NCI-H345 (cell line): ENCODE data around the gene SCFD2.

Experiments used
- DNase-seq: peaks from one replicate; lab custom pipeline; 2025; lab: John Stamatoyannopoulos, UW

Gene SCFD2

GRCh38 chr4:52987392-52988056, 378.3 kb downstream of the SCFD2 start:
- no peak for DNase-seq

- DNase-seq = no peak
Observed at GRCh38 chr4:52984462-52984881, 381.4 kb downstream of the SCFD2 start.

- peak; percentile 65 for DNase-seq
Observed at GRCh38 chr4:52983563-52984303, 382.1 kb downstream of the SCFD2 start.

GRCh38 chr4:52982946-52983340, 382.9 kb downstream of the SCFD2 start:
- peak; percentile 22 for DNase-seq

GRCh38 chr4:52982255-52982945, 383.5 kb downstream of the SCFD2 start:
- peak; percentile 62 for DNase-seq

GRCh38 chr4:52979821-52980590, 385.9 kb downstream of the SCFD2 start:
- DNase-seq = no peak

- DNase-seq = no peak
Observed at GRCh38 chr4:52979020-52979419, 386.8 kb downstream of the SCFD2 start.

- no peak for DNase-seq
Observed at GRCh38 chr4:52977252-52977651, 388.6 kb downstream of the SCFD2 start.

- no peak for DNase-seq
Observed at GRCh38 chr4:52976523-52977230, 389.2 kb downstream of the SCFD2 start.

GRCh38 chr4:52968691-52969090, 397.2 kb downstream of the SCFD2 start:
- DNase-seq = no peak

GRCh38 chr4:52968241-52968640, 397.6 kb downstream of the SCFD2 start:
- DNase-seq = no peak

- DNase-seq = no peak
Observed at GRCh38 chr4:52966781-52967180, 399.1 kb downstream of the SCFD2 start.

- DNase-seq = no peak
Observed at GRCh38 chr4:52966172-52966571, 399.7 kb downstream of the SCFD2 start.

GRCh38 chr4:52964561-52965101, 401.2 kb downstream of the SCFD2 start:
- DNase-seq = no peak

GRCh38 chr4:52964011-52964410, 401.9 kb downstream of the SCFD2 start:
- no peak for DNase-seq

GRCh38 chr4:52962721-52963120, 403.1 kb downstream of the SCFD2 start:
- no peak for DNase-seq

- DNase-seq = no peak
Observed at GRCh38 chr4:52961666-52962412, 404.0 kb downstream of the SCFD2 start.

- DNase-seq = no peak
Observed at GRCh38 chr4:52959541-52959940, 406.3 kb downstream of the SCFD2 start.

GRCh38 chr4:52957835-52958631, 407.8 kb downstream of the SCFD2 start:
- DNase-seq = no peak

- DNase-seq = peak; percentile 89
Observed at GRCh38 chr4:52957220-52957686, 408.6 kb downstream of the SCFD2 start.
